Cardiac septum (tissue), 1 donor: ENCODE data around the gene INPP5D. TPM values are rescaled to one million over a fixed set of nuclear protein-coding genes. Genes with fewer than 3 reads are reported as not detected.

Experiments used
- DNase-seq: peaks from one replicate; pipeline ENCODE4 v3.0.0-alpha.2; 2020; ENCODE audit warnings: low spot score
- intact Hi-C: fragments of 100-400 bp; cut with DNase I; formaldehyde crosslinking; loops from one replicate; pipeline ENCODE4 v1.14.0; 2022
- total RNA-seq: library from RNA; stranded (reverse); fragmentation: NEBNext Ultra II Directional; extraction: Animal tissue kit (Norgen Biotek cat#: 25700); gene quantifications from one replicate; pipeline ENCODE4 v1.2.1, GENCODE V29; 2021
- donor health status: DM: no; HTN: no; CAD: no.

Gene INPP5D
- total RNA-seq, 1 donor from 2014 or later = 6.2 TPM

DNA sequence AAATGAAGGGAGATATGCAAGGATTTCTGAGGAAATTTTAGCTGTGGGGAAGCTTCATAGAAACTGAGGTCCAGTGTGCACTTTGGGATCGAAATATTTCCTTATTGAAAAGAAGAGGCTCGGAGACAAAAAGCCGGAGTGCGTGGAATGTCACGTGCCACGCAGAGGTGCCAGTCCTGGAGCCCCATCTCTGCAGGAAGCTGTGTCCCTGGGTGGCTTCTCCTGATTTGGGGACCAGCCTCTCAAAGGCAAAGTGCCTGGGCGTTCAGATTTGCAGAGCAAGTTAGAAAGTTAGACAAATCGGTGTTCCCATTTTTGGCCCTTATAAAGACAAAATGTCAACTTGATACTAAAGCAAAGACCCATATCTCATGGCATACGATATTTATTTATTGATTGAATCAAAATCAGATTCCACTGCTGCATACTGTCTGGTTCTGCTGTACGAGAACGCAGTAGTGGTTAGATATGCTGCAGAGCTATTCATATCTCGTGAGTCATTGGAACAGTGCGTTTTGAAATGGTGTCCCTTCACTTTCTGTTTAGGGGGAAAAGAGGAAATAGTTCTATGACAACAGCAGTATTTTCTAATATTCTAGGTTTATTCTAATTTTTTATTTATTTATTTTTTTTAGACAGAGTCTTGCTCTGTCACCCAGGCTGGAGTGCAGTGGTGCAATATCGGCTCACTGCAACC lies 182.2 kb downstream of the INPP5D start:
- no peak for DNase-seq
- intact Hi-C loops = no loop called here

DNA sequence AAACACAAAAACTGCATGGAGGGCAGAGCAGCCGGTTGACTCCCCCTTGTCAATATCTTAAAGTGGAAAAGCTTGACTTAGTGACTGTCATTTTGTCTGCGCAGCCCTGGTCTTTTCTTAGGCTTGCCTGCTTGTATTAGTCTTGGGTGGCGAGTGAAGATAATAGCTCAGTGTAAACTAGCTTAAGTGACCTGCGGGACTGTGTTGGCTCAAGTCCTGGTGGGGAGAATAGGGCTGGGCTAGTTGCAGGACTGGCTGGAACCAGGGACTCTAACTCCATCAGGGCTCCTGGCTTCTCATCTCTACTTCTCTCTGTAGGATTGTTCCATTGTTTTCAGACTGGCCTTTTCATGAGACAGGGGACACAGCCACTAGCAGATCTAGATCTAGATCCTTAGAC lies 183.2 kb downstream of the INPP5D start:
- no peak for DNase-seq
- intact Hi-C loops = no loop called here

DNA sequence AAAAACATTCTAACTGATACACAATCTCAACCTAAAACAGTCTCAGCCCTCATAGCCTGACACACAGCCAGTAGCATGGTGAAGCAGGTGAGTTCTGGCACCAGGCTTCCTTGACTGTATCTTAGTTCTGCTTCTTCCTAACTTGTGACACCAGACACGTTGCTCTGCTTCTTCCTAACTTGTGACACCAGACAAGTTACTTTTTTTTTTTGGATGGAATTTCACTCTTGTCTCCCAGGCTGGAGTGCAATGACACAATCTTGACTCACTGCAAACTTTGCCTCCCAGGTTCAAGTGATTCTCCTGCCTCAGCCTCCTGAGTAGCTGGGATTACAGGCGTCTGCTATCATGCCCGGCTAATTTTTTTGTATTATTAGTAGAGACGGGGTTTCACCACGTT lies 184.7 kb downstream of the INPP5D start:
- intact Hi-C loops = no loop called here
- no peak for DNase-seq

DNA sequence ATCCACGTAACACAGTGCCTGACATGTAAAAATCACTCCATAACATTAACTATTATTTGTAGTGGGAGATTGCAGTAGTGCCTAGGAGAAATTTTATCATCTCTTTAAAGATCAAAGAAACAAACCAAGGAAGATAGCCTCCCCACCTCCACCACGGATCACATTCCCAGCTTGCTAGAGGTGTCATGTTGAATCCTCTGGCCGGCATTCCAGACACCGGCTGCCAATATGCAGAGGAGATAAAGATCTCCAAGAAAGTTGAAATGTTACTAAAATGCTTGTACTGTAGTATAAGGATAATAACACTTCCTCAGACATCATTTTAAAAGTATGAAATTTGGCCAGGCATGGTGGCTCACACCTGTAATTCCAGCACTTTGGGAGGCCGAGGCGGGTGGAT lies 185.3 kb downstream of the INPP5D start:
- intact Hi-C loops = no loop called here
- DNase-seq = no peak

DNA sequence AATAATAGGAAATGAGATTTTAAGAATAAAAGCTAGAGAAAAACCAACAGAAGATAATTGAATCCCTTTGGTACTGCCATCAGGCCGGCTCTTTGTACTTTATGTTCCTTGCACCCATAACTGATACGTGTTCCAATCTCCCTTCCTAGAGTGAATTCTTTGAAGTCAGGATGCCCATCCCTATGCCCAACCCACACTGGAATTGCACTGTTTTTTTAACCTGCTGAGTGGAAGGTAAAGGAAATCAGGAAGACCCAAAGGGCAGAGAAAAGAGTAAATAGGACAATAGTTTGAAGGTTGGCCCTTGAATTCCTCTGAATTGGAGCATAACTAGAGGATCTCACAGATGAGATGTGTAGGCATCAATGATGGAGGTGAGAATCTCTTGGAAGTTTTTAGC lies 187.0 kb downstream of the INPP5D start:
- intact Hi-C loops = no loop called here
- no peak for DNase-seq

DNA sequence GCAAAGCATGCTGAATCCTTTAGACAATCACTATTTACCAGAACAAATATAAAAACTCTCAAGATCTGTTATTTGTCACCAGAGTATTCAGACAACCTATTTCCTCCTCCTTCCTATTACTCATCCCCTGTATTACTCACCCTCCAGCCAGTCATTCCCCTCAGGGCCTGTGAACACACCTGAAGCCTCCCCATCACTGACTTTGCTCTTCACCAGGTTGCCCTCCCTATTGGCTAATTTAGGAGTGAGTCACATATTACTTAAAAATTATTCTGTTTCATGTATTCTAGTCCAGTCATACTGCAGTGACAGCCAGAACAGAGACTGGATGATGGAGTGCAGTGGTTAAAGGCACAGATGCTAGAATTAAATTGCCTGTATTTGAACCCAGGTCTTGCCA lies 187.6 kb downstream of the INPP5D start:
- intact Hi-C loops = no loop called here
- no peak for DNase-seq

DNA sequence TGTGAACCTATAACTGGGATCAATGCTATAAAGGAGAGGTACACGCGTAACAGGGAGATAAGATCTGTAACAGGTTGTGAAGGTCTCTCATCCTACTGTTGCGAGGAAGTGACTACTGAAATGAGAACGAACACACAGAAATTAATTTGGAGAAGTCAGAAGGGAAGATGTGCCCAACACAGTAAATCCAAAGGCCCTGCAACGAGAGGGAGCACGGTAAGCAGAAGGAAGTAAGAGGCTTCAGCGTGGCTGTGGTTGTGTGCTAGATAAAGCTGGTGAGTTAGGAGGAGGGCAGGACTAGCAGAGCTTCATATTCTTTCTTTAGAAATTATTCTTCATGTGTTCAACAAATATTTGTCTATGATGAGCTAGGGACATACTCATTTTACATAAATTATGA lies 188.9 kb downstream of the INPP5D start:
- DNase-seq = no peak
- intact Hi-C loops = no loop called here

DNA sequence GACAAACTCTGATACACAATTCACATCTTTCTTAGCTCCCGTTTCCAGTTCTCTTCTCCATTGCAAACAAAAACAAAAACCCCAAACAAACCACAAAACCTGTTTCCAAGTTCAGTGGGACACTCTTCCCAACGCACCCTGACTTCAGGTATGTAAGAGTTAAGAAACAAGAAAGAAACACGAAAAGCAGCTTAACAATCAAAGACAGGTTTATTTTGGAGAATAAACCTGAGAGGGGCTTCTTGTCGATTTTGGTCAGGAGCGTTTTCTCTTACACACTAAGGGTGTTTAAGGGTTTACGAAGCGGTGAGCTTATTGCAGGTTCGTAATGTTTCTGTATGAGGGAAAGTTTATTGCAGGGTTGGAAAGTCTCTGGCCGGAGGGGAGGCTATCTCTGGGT lies 190.4 kb downstream of the INPP5D start:
- no peak for DNase-seq
- intact Hi-C loops = loop anchor here (2.0 to 5.0 kb wide), 3 partner anchors 152 to 644 kb away; no protein-coding TSS in a partner anchor

DNA sequence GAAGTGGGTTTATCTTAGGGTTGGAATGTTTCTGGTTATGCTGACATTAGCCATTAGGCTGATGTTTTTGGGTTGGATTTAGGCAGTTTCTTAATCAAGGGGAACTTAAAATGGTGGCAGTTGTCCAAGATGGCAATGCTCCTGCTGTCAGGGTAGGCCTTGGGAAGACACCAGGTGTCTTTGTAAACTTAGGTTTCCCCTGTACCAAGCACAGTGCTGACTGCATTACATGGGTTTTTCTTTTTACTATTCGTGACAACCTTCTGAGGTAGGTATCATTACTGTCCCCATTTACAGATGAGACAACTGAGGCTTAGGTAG lies 190.8 kb downstream of the INPP5D start:
- DNase-seq = no peak
- intact Hi-C loops = loop anchor here (2.0 to 5.0 kb wide), 3 partner anchors 152 to 644 kb away; no protein-coding TSS in a partner anchor

DNA sequence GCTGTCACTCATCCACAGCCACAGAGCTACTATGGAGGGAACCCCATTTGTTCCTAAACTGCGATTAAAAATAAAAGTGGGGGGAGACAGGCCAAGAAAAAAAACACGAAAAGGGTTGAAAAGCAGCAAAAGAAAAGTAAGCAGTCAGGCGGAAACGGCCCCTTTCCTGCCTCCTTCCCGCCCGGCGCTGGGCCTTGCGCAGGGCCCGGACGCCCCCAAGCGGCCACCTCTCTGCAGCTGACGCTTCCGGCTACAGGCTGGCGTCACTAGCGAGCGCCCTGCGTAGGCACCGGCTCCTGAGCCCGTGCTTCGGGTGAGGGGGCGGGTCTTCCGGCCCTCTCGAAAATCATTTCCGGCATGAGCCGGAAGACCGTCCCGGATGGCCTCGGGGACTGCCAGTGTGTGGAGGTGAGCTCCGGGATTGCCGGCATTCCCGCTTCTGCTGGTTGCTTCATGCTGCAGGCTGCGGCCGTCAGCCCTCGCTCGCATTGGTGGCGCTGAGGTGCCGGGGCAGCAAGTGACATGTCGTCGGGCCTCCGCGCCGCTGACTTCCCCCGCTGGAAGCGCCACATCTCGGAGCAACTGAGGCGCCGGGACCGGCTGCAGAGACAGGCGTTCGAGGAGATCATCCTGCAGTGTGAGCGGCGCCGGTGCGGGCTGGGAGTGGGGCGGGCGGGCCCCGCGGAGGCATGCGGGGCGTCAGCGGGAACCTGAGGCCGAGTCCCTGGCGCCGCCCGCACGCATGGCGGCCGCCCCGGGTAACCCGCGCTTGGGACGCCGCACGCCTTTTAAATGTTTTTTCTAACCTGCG lies 191.4 kb downstream of the INPP5D start, which contains the start of gene ATG16L1:
Gene ATG16L1, plus strand, starts transcription at position 368 of the 811 bp plus-strand sequence. Its CDS starts 155 bp downstream, at position 523.
- intact Hi-C loops = loop anchor here (2.0 to 5.0 kb wide), 3 partner anchors 153 to 645 kb away; no protein-coding TSS in a partner anchor
- DNase-seq = peak; percentile 99

DNA sequence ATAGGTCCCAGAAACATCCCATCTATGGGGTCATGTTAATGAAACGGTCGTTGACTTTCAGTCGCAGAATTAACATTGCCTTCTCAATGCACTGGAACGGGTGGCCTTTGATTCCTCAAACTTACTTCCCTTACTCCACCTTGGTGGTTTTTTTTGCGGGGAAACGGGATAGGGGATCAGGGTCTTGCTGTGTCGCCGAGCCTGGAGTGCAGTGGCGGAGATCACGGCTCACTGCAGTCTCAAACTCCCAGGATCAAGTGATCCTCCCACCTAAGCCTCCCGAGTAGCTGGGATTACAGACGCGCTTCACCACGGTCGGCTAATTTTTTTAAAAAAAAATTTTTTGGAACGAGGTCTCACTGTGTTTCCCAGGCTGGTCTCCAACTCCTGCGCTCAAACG lies 192.1 kb downstream of the INPP5D start:
- no peak for DNase-seq

DNA sequence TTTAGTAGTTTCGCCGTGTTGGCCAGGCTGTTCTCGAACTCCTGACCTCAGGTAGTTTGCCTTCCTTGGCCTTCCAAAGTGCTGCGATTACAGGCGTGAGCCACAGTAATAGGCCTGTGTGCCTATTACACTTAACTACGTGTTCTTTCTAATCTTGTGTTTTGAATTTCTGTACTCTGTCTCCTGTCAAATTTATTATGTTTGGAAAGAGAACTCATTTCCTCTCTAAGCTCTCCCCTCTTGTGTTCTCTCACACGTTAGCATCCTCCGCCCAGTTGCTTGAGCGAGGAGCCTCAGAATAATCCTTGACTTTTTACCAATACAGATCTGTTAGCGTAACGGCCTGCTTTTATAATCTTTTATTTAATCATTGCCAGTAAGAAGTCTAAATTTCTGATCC lies 195.0 kb downstream of the INPP5D start:
- intact Hi-C loops = no loop called here

More for the DNA sequence above, 192.1 kb downstream of the INPP5D start:
- intact Hi-C loops = loop anchor here (5.0 kb wide), 1 partner anchor 400 kb away; no protein-coding TSS in a partner anchor

DNA sequence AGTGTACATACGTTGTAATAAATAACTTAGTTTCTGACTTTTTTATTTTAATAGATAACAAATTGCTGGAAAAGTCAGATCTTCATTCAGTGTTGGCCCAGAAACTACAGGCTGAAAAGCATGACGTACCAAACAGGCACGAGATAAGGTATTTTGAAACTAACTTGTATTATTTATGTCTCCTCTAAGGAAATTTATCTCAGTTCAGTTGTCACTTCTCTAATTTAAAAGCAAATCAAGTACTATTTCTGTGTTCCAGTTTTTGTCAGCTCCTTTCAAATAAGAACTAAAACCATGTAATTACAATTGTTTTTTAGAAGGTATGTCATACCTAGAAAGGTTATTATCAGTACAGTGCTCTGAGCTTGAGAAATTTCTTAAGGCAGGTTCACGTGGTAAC lies 195.9 kb downstream of the INPP5D start:
- no peak for DNase-seq
- intact Hi-C loops = no loop called here

More for the DNA sequence above, 195.0 kb downstream of the INPP5D start:
- DNase-seq = no peak

Other genes starting within 250 kb of the INPP5D start
- gene SNORC, start 190.1 kb upstream of the INPP5D start, total RNA-seq = 1.1 TPM
- 0.24 TPM for gene NGEF, start 47.1 kb upstream of the INPP5D start, total RNA-seq
- not detected for gene NEU2, start 27.7 kb upstream of the INPP5D start, total RNA-seq
- 17.5 TPM for gene ATG16L1, start 191.3 kb downstream of the INPP5D start, total RNA-seq
- gene SAG, start 247.5 kb downstream of the INPP5D start, total RNA-seq = not detected